ENCODE results near the gene RAB3C. TPM values are rescaled to one million over a fixed set of nuclear protein-coding genes. Genes with fewer than 3 reads are reported as not detected.

Gene RAB3C
- total RNA-seq, 2 experiments from 2014 or later = not detected

GRCh38 chr5:58746321-58746720 lies 163.4 kb downstream of the RAB3C start:
- no peak overlapping the region for H3K4me3 ChIP-seq (ENCODE audit: low read length)
- ChIA-PET CTCF (no interaction called here), POLR2A (no interaction called here)
- ATAC-seq (ENCODE audit: poor library complexity) = no peak
- Mint-ChIP-seq H3K4me1 (ENCODE audit: low read depth) (no peaks in the 10 kb centered on the region), H3K4me3 (no peak overlapping the region), H3K27me3 (no peaks in the 10 kb centered on the region), H3K9me3 (no peaks in the 10 kb centered on the region), H3K27ac (no peak overlapping the region), H3K36me3 (ENCODE audit: low read depth) (no peaks in the 10 kb centered on the region)
- intact Hi-C loops (cut with DNase I, micrococcal nuclease) = no loop called here
- H3K27me3 ChIP-seq (ENCODE audit: control insufficient read depth in 1 of 2, insufficient read depth in 2 of 2, low read length in 2 of 2) = no peaks in the 10 kb centered on the region
- no peaks in the 10 kb centered on the region for H3K9me3 ChIP-seq (ENCODE audit: control insufficient read depth in 1 of 2, insufficient read depth in 1 of 2, low read length in 2 of 2)
- DNase-seq = no peak
- no peak for TF ChIP-seq CTCF (IDR thresholded peaks at IDR 0.05)
- no peak overlapping the region for H3K27ac ChIP-seq (ENCODE audit: low read depth in 1 of 2, low read length in 2 of 2)
- H3K36me3 ChIP-seq (ENCODE audit: insufficient read depth, low read length) = no peaks in the 10 kb centered on the region
- no peaks in the 10 kb centered on the region for H3K4me1 ChIP-seq (ENCODE audit: insufficient read depth, low read length)

- DNase-seq (no peak), ATAC-seq (ENCODE audit: poor library complexity) (no peak)
- ChIA-PET CTCF (no interaction called here), POLR2A (no interaction called here)
- TF ChIP-seq CTCF (IDR thresholded peaks at IDR 0.05) = no peak
- Histone ChIP-seq H3K27me3 (ENCODE audit: control insufficient read depth in 1 of 2, insufficient read depth in 2 of 2, low read length in 2 of 2) (no peaks in the 10 kb centered on the region), H3K9me3 (ENCODE audit: control insufficient read depth in 1 of 2, insufficient read depth in 1 of 2, low read length in 2 of 2) (no peaks in the 10 kb centered on the region), H3K4me1 (ENCODE audit: insufficient read depth, low read length) (no peaks in the 10 kb centered on the region), H3K36me3 (ENCODE audit: insufficient read depth, low read length) (no peaks in the 10 kb centered on the region), H3K27ac (ENCODE audit: low read depth in 1 of 2, low read length in 2 of 2) (no peak overlapping the region), H3K4me3 (ENCODE audit: low read length) (no peak overlapping the region)
- Mint-ChIP-seq H3K9me3 (no peaks in the 10 kb centered on the region), H3K4me1 (ENCODE audit: low read depth) (no peaks in the 10 kb centered on the region), H3K4me3 (no peak overlapping the region), H3K27me3 (no peaks in the 10 kb centered on the region), H3K36me3 (ENCODE audit: low read depth) (no peaks in the 10 kb centered on the region), H3K27ac (no peak overlapping the region)
- intact Hi-C loops (cut with DNase I, micrococcal nuclease) = no loop called here
These were observed 167.2 kb downstream of the RAB3C start for GRCh38 chr5:58750036-58750435.

GRCh38 chr5:58751222-58751837 lies 168.5 kb downstream of the RAB3C start:
- TF ChIP-seq CTCF (IDR thresholded peaks at IDR 0.05) = no peak
- Histone ChIP-seq H3K36me3 (ENCODE audit: insufficient read depth, low read length) (no peaks in the 10 kb centered on the region), H3K4me3 (ENCODE audit: low read length) (no peak overlapping the region), H3K4me1 (ENCODE audit: insufficient read depth, low read length) (no peaks in the 10 kb centered on the region), H3K9me3 (ENCODE audit: control insufficient read depth in 1 of 2, insufficient read depth in 1 of 2, low read length in 2 of 2) (no peaks in the 10 kb centered on the region), H3K27me3 (ENCODE audit: control insufficient read depth in 1 of 2, insufficient read depth in 2 of 2, low read length in 2 of 2) (peaks cover 0 to 3% of the 10 kb centered on the region in 2 experiments), H3K27ac (ENCODE audit: low read depth in 1 of 2, low read length in 2 of 2) (no peak overlapping the region)
- intact Hi-C loops (cut with DNase I, micrococcal nuclease) = no loop called here
- Mint-ChIP-seq H3K4me3 (no peak overlapping the region), H3K27ac (no peak overlapping the region), H3K36me3 (ENCODE audit: low read depth) (no peaks in the 10 kb centered on the region), H3K9me3 (no peaks in the 10 kb centered on the region), H3K27me3 (no peaks in the 10 kb centered on the region), H3K4me1 (ENCODE audit: low read depth) (no peaks in the 10 kb centered on the region)
- ChIA-PET CTCF (interaction anchor here (1.2 to 2.1 kb wide), 2 partner anchors 10 to 26 kb away, joined by 3 to 8 read pairs; no protein-coding TSS in a partner anchor), POLR2A (no interaction called here)
- ATAC-seq (ENCODE audit: poor library complexity) = no peak
- DNase-seq = peak in 1 of 14 experiments; percentile 31

All from CD4-positive, alpha-beta T cell (primary cell).